Breast epithelium (tissue), 3 donors: ENCODE measurements around the gene PWWP2A.

Experiments
- POLR2AphosphoS5 ChIP-seq, 3 donors: sonication (generic); formaldehyde crosslinking; IDR thresholded peaks; one replicate each; pipeline ENCODE4 v1.6.1; 2017; ENCODE audit warnings: antibody characterized with exemption in 3 of 3
- TF ChIP-seq, protein P1 (sequence below), 3 donors: fragments of 450-650 bp; IDR thresholded peaks; one replicate each; pipeline ENCODE4 v1.5.1; 2016 to 2017; ENCODE audit warnings: antibody characterized with exemption in 3 of 3, mild to moderate bottlenecking in 3 of 3, moderate library complexity in 3 of 3

GRCh38 chr5:160152901-160153300, 33.7 kb upstream of the PWWP2A start:
- TF ChIP-seq, protein P1, sequence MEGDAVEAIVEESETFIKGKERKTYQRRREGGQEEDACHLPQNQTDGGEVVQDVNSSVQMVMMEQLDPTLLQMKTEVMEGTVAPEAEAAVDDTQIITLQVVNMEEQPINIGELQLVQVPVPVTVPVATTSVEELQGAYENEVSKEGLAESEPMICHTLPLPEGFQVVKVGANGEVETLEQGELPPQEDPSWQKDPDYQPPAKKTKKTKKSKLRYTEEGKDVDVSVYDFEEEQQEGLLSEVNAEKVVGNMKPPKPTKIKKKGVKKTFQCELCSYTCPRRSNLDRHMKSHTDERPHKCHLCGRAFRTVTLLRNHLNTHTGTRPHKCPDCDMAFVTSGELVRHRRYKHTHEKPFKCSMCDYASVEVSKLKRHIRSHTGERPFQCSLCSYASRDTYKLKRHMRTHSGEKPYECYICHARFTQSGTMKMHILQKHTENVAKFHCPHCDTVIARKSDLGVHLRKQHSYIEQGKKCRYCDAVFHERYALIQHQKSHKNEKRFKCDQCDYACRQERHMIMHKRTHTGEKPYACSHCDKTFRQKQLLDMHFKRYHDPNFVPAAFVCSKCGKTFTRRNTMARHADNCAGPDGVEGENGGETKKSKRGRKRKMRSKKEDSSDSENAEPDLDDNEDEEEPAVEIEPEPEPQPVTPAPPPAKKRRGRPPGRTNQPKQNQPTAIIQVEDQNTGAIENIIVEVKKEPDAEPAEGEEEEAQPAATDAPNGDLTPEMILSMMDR (IDR thresholded peaks at IDR 0.05): no peak
- TF ChIP-seq POLR2AphosphoS5 (IDR thresholded peaks at IDR 0.05): no peak
